HG03060 (cell line): ENCODE results near the gene UHRF1.
"Not testable (repeated sequence)": the region's sequence is repeated elsewhere in the genome, so short reads cannot be mapped to it uniquely, and the experiment has no call there.

ENCODE experiments used
- ATAC-seq: cut with Tn5 transposase; IDR thresholded peaks from one replicate; pipeline ENCODE4 v1.9.1; 2021; ENCODE audit warnings: low read depth, moderate number of reproducible peaks; ENCODE audit not compliant: unreplicated experiment

Gene UHRF1

GRCh38 chr19:4970558-4971423 lies 61.5 kb downstream of the UHRF1 start:
- ATAC-seq, result no peak

- no peak for ATAC-seq
Measured at GRCh38 chr19:4971424-4971793, 62.1 kb downstream of the UHRF1 start.

DNA sequence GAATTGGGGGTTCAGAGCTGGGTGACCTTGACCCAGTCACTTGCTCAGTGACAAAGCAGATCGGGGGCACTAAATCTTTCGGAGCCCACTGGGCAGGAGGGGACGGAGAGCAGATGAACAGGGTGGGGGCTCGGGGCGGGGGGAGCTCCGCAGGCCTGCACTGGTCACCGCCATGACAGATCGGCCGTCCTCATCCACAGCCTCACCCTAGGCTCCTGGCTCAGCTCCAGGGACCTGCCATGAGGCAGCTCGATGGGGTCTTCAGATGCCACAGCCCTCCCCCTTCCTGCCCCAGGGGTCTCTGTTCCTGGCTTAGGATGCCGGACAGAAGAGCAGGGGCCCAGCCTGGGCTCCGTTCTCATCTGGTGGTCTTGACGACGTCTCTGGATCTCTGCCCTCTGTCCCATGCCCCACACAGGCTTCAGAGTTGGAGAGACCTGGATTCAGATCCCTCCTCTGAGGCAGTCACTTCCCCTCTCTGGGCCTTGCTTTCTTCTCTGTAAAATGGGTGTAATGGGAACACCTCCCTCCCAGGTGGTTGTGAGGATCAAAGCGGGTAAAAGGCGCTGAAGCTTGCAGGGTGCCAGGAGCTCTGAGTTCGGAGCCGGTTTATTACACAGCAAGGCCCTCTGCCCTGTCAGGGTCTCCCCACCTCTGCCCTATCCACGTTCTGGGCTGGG lies 62.7 kb downstream of the UHRF1 start:
- no peak for ATAC-seq

- no peak for ATAC-seq
Measured at GRCh38 chr19:4972509-4973230, 63.4 kb downstream of the UHRF1 start.

DNA sequence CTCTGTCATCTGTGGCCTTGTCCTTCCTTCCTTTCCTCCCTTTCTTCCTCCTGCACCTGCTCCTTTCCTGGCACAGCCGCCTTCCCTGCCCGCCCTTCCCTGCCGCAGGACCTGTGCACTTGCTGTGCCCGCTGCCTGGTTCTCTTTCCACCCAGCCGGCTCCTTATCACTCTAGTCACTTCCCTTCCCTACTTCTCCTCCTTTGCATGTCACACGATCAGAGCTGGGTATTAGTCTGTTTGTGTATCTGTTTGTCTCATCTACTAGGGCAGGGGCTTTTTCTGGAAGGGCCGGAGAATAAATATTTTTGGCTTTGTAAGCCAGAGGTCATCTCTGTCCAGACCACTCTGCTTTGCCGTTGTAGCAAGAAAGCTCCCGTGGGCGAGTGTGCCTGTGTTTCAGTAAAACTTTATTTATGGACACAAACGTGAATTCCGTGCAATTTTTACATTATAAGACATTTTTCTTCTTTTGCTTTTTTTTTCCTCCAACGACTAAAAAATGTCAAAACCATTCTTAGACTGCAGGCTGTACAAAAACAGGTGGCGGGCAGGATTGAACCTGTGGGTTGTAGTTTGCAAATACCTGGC lies 65.7 kb downstream of the UHRF1 start:
- ATAC-seq, result no peak

DNA sequence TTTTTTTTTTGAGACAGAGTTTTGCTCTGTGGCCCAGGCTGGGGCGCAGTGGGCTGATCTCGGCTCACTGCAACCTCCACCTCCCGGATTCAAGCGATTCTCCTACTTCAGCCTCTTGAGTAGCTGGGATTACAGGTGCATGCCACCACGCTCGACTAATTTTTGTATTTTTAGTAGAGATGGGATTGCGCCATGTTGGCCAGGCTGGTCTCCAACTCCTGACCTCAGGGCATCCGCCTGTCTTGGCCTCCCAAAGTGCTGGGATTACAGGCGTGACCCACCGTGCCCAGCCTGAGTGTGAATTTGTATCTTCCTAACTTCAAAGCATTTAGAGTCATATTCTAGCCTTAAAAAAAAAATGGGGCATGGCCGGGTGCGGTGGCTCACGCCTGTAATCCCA lies 66.3 kb downstream of the UHRF1 start:
- ATAC-seq, result not testable (repeated sequence)

DNA sequence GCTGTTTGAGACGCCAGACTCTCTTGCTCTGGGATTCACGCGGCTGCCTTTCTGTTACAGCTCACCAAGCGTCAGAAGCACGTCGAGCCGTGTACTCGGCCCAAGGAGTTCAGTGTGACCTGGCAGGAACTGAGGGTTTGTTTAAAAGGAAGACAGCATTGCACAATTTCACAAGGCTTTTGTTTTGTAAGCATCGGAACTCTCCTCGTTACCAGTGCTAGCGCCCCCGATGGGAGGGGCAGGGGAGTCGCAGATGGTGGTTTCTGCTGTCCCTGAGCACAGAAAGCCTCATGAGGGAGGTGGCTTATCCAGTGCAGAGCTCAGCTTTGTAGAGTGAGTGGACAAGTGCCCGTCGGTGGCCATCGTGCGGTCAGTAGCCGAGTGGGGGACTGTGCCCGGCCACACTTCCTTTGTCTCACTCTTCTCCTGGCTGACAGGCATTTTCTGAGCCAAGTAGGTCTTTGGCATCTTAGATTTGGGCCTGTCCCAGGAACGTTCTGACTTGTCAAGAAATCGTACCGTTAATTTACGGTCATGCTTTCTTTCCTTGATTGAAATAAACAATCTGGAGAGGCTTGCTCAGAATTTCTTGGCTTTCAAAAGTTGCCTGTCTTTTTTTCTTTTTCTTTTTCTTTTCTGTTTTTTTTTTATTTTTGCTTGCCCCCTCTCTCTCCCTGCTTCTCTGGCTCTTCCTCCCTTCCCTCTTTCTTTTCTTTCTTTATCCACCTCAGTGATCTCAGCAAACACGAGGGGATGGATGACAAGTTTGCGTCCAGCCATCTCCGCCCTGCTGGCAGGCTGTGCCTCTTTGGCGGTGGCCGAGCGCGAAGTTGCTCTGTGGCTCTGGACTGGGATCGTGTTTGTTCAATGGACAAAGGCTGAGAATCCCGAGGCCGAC lies 67.3 kb downstream of the UHRF1 start:
- ATAC-seq, result no peak

DNA sequence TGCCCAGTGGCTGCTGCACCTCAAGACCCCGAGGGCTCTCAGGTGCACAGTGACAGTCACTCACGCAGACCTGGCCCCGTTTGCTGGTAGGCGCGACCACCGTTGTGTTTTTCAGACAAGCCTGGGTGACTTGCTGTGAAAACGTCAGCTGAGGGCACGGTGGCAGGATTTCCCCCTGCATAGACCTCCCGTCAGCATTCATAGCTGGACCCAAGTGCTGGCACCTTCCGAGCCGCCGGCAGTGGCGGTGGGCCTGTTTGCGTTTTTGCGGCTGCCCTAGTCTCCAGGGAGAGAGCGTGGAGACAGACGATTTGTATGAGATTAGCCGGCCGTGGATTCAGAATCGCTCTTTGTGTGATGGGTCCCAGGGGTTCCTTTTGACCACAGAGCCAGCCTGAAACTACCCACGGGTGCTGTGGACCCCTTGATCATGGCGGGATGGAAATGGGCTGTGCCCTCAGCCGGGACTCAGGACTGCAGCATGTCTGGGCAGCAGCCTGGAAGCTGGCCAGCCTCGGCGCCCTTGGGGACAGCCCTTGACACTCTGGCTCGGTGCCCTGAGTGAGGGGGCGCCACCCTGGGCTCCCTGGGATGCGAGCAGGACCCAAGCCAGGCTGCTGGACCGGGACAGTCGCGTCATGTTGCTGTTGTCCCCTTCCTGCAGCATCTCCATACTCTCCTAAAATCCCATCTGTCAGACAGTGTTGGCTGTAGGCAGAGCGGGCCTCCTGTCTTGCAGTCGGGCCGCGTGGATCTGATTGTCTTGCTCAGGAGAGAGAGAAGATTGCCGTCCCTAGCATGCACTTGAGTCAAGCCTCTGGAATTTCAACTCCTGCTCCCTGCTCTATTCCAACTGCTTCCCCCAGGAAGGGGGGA lies 68.2 kb downstream of the UHRF1 start:
- no peak for ATAC-seq

DNA sequence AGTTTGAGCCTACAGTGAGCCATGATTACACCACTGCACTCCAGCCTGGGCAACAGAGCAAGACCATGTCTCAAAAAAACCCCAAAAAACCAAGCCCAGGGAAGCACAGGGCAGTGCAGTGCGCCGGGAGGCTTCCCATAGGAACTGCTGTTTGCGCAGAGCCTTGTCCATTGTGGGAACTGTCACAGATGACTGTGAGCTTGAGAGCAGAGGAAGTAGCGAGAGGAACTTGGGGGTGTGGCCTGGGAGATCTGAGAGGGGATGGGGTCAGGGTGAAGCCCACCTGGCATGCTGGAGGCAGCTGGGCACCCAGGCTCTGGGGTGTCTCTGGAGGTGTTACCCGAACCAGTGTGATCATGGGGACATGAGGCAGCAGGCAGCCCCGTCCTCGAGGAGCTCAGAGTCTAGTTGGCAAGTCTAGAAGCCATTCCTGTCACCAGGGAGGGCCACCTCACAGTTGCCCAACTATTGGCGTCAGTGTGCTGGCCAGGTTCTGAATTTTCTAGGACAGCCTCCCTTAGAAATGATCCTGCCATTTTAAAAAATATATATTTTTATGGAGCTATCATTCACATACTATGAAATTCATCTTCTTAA lies 70.0 kb downstream of the UHRF1 start:
- no peak for ATAC-seq

GRCh38 chr19:4980067-4980466 lies 70.8 kb downstream of the UHRF1 start:
- no peak for ATAC-seq

DNA sequence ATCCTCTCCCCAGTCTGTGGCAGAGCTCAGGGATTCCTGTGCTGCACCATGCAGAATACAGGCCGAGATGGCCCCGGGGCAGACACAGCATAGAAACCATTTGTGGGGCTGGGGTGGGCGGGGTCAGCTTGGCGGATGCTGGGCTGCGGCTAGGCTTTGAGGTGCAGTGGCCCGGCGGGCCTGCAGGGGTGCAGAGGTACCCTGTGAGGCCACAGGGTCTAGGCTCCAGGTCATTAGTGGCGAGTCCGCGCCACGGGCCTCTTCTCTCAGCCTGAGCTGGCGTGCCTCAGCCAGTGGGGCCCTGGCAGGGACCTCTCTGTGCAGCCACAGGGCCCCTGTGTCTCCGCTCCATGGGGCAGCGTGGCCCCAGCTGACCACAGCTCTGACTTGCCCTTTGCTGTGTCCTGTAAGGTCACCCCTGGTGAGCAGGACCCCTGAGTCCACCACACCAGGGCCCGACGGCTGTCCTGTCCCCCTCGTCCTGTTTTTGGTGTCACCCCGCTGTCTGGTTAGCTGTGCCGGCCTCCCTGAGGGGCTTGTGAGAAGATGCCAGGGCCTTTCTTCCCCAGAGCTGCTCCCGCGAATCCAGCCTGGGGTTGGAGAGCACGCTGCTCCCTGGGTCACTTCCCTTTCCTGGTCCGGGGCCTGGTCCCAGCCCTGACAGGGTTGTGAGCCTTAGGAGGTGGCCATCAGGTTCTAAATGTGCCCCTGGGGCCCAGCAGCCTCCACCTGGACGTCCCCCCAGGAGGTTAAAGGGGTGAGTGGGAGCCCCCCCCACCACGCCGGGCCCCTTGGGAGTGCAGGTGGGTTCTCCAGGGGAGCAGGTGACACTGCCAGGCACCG lies 71.8 kb downstream of the UHRF1 start:
- ATAC-seq, result no peak

GRCh38 chr19:4981681-4981958 lies 72.3 kb downstream of the UHRF1 start:
- no peak for ATAC-seq

DNA sequence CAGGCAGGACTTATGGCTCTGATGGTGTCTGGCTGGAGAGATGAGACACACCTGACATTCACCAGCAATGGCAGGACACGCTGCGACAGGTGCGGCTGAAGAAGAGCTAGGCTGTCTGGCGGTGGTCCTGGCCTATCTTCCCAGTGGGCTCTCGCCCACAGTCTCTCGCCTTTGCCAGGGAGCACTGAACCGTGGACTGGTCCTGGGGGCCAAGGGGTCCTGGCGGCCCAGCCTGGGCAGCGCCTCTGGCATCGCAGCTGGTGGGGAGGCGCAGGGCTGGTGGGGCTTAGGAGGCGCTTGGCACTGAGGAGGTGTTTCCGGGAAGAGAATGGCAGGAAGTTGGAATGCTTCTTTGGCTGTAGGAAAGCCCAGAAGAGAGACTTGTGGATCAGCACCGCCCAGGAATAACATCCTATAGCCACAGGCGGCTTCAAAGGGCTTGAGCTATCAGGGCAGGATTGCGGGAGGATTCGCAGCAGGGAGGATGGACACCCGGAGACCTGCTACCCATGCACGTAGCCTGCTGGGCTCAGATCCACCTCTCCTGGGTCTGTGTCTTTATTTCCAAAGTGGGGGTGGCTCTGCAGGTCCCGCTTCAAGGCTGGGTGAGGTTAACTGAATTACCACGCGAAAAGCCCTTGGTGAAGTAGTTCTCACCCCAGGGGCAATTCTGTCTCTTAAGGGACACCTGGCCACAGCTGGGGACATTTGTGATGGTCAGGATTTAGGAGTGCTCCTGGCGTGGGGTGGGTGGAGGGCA lies 74.2 kb downstream of the UHRF1 start:
- no peak for ATAC-seq

DNA sequence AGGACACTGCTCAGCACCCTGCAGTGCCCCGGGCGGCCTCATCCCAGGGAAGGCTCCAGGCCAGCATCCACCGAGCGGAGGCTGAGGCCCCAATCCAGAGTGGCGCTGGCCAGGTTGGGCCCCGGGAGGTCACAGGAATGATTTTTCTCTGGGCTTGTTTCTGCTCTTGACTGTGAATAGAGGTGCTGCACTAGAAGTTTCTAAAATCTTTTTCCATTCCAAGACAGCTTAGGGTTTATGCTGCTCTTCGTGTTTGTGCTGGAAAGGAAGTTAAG lies 74.7 kb downstream of the UHRF1 start:
- ATAC-seq, result no peak

DNA sequence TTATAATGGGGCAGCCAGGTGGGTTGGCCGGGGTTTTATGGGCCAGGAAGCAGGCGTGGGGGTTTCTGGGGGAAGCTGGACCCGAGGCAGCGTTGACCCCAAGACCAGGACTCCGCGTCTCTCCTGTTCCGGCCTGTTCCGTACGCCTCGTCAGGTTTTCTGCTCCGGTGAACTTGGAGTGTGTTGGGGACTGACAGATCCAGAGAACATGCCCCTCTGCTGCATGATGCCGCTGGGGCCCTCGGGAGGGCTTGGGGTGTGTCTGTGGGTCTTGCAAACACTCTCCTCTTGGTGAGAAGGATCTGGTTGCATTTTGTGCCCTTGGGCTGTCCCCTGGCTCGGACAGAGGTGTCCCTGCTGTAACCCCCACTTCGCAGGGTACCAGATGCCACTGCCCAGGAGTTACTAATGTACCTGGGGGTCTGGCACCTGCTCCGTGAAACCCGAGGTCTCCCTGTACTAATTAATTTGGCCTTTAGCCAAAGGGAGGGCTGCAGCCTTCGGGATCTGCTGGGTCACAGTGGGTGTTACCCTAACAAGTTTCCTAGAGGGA lies 75.2 kb downstream of the UHRF1 start:
- ATAC-seq, result no peak

DNA sequence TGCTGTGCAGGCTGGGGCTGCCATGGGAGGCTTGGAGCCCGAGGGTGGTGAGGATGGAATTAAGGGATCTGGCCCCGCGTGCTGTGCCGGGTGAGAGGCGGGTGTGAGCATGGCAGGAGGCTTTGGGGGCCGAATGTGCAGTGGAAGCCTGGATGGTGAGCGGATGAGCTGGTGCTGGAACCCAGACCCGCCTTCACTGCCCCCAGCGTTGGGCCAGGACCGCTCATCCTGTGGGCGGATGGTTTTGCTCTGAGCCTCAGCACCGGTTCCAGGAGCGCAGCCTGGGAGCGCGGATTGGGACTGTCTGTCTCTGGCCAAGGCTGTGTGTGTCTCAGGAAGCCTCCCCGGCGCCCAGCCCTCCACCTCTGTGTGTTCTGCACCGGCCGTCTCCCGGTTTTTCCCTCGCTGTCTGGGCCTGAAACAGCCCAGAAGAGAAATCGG lies 76.3 kb downstream of the UHRF1 start:
- no peak for ATAC-seq

- ATAC-seq, result no peak
Measured at GRCh38 chr19:4986056-4986455, 76.8 kb downstream of the UHRF1 start.
